H7 (cell line): ENCODE results near the gene RETREG1. TPM values are rescaled to one million over a fixed set of nuclear protein-coding genes. Genes with fewer than 3 reads are reported as not detected.

ENCODE experiments used
- DNase-seq: peaks from one replicate; pipeline ENCODE4 v3.0.0; 2012
- H3K27me3 ChIP-seq: 2 replicates; pipeline ENCODE4 v1.6.0; 2011; ENCODE audit warnings: mild to moderate bottlenecking, low read length; ENCODE audit not compliant: control insufficient read depth, insufficient read depth
- H3K36me3 ChIP-seq: replicated peaks from 2 replicates; pipeline ENCODE4 v1.5.1; 2011; ENCODE audit warnings: low read length; ENCODE audit not compliant: control insufficient read depth, insufficient read depth
- H3K4me3 ChIP-seq: 2 replicates; pipeline ENCODE4 v1.5.1; 2011; ENCODE audit warnings: low read depth, mild to moderate bottlenecking, control low read depth, low read length, moderate library complexity; ENCODE audit not compliant: insufficient read depth
- total RNA-seq: library from RNA; depleted of rRNA; stranded (reverse); fragments of >200 nt; shearing (Covaris generic); gene quantifications from 2 replicates; pipeline ENCODE4 v1.2.3, GENCODE V29; 2014

Gene RETREG1
- total RNA-seq, 1 experiment from 2014 or later: 0.28 TPM

- Histone ChIP-seq H3K36me3 (no peaks in the 10 kb centered on the region), H3K27me3 (no peaks in the 10 kb centered on the region), H3K4me3 (no peak overlapping the region)
- no peak for DNase-seq
Observed at GRCh38 chr5:16521521-16522483, 95.0 kb downstream of the RETREG1 start.

DNA sequence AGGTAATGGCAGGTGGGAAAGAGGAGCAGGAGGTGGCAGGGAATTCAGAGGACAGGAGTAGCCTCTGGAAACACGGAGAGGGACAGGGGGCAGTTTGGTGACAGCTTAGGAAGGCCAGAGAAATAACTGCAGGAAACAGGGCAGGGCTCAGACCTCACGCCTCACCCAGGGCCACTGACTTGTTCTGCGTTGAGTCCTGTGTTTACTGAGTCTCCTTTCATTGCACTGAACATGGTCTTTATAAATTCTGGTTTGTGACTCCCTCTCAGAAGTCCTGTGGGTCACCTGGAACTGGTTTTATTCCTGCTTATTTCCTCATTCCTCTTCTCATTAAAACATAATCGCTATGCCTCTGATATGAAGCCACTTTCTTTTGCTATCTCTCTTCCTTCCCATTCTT is 96.0 kb downstream of the RETREG1 start:
- no peak overlapping the region for H3K4me3 ChIP-seq
- no peak for DNase-seq
- no peaks in the 10 kb centered on the region for H3K36me3 ChIP-seq
- H3K27me3 ChIP-seq: no peaks in the 10 kb centered on the region

DNA sequence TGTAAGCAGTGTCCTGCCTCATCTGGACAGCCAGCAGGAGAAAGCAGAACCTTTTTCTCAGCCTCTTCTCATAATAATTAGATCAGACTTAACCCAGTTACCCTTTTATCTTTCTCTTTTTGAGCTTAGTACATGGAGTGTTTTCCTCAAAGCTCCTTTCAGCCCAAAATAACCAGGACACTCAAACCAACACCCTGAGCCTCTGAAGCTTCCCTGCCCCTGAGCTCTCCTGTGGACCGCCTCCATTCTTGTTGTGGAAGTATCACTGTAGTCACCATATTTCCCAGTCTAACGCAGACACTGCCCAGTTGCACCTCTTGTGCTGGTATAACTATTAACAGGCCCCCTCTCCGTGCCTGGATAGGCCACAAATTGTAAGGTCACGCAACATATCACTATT is 97.4 kb downstream of the RETREG1 start:
- Histone ChIP-seq H3K27me3 (no peaks in the 10 kb centered on the region), H3K4me3 (no peak overlapping the region), H3K36me3 (no peaks in the 10 kb centered on the region)
- DNase-seq: no peak

- Histone ChIP-seq H3K4me3 (no peak overlapping the region), H3K36me3 (no peaks in the 10 kb centered on the region), H3K27me3 (no peaks in the 10 kb centered on the region)
- DNase-seq: no peak
Observed at GRCh38 chr5:16518606-16519005, 98.2 kb downstream of the RETREG1 start.

- no peak for DNase-seq
- Histone ChIP-seq H3K4me3 (no peak overlapping the region), H3K27me3 (no peaks in the 10 kb centered on the region), H3K36me3 (no peaks in the 10 kb centered on the region)
Observed at GRCh38 chr5:16515532-16515931, 101.3 kb downstream of the RETREG1 start.

DNA sequence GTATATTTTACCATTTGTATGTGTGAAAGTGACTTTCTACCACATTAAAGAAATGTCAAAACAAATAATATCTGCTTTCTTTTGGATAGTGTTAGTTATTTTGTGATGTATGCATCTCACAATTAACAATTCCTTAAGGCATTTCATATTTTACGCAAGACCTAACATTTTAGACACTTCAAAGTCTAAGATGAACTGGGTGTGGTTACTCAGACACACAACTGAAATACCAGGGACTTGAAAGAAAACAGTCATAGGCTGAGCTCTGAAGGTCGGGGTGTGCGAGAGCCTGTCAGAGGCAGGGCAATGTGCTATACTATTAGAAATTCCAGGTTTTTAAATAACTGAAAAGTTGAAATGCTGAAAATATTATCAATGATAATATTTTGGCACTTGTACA is 106.7 kb downstream of the RETREG1 start:
- no peaks in the 10 kb centered on the region for H3K36me3 ChIP-seq
- no peaks in the 10 kb centered on the region for H3K27me3 ChIP-seq
- DNase-seq: no peak
- H3K4me3 ChIP-seq: no peak overlapping the region

DNA sequence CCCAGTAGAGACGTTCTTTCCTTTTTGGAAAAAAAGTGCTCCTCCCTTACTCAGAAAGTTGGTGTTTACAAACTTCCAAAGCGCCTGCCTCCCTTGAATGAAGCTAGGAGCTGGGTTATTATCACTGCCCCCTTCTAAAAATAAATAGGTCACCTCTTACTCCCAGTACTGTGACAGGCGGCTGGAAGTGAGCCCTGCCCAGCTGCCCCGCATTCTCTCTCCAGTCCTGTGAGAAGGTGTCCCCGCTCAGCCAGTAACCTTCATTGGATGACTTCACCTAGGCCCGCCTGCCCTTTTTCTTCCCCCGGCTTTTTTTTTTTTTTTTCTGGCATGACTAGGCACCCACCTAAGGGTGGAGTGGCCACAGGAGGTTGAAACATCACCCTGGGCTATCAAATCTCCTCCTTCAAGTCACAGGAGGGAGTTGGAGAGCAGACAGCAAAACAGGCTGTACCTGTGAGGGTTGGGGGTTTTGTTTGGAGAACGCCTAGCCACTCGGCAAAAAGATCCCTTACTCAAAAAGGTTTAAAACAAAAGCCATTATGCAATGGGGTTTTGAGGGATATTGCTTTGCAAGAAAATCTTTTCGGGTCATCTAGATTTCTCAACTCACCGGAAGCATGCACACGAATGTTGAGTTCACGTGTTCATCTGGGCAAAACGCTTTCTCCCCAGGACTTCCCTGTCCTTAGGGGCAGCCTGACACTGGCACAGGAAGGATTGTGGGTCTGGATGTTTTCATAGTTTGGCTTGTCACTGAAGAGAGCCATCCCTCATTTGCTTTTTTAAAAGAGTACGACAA is 107.9 kb downstream of the RETREG1 start:
- H3K4me3 ChIP-seq: no peak overlapping the region
- DNase-seq: peak; percentile 67
- H3K27me3 ChIP-seq: no peaks in the 10 kb centered on the region
- no peaks in the 10 kb centered on the region for H3K36me3 ChIP-seq

GRCh38 chr5:16507716-16508115 is 109.1 kb downstream of the RETREG1 start:
- Histone ChIP-seq H3K4me3 (no peak overlapping the region), H3K27me3 (no peaks in the 10 kb centered on the region), H3K36me3 (no peaks in the 10 kb centered on the region)
- no peak for DNase-seq

DNA sequence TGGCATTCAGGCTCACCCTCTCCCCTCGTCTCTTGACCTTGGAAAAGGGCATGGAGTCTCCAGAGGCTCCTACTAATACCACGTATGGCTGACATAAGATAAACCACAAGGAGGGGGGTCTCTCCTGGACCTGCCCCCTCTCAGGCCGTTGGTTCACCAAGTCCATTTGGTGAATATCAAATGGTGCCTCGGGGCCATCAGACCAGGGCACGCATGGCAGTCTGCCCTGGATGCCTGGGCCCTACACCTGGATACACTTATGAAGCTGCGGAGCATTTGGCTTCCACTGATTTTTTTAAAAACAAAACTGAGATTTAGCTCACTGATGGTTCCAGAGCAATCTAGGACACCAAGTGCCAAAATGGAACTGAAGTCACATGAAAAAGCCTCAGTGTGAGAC is 110.9 kb downstream of the RETREG1 start:
- Histone ChIP-seq H3K27me3 (no peaks in the 10 kb centered on the region), H3K36me3 (no peaks in the 10 kb centered on the region), H3K4me3 (no peak overlapping the region)
- DNase-seq: no peak

- H3K36me3 ChIP-seq: no peaks in the 10 kb centered on the region
- no peak overlapping the region for H3K4me3 ChIP-seq
- no peaks in the 10 kb centered on the region for H3K27me3 ChIP-seq
- DNase-seq: no peak
Observed at GRCh38 chr5:16505140-16505891, 111.5 kb downstream of the RETREG1 start.

GRCh38 chr5:16504571-16504970 is 112.2 kb downstream of the RETREG1 start:
- no peak for DNase-seq
- Histone ChIP-seq H3K4me3 (no peak overlapping the region), H3K27me3 (no peaks in the 10 kb centered on the region), H3K36me3 (no peaks in the 10 kb centered on the region)

DNA sequence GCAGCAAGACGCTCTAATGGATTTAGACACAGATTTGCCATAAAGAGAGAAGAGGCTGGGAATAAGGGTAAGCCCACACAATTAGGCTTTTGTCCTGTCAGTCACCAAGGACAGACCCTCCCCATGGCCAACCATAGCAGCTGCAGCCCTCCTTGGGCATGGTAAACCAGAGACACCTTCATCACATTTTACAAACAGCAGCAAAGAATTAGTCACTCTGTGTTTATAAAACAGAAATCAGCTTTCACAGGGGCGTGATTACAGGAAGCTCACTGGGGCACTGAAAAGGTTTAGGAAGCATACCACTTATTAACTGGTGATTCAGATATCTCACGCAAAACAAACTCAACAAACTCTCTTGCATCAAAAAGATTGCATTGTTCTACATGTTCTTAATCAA is 113.9 kb downstream of the RETREG1 start:
- no peak for DNase-seq
- Histone ChIP-seq H3K27me3 (no peaks in the 10 kb centered on the region), H3K36me3 (no peaks in the 10 kb centered on the region), H3K4me3 (no peak overlapping the region)

GRCh38 chr5:16500024-16500423 is 116.8 kb downstream of the RETREG1 start:
- H3K27me3 ChIP-seq: no peaks in the 10 kb centered on the region
- no peak overlapping the region for H3K4me3 ChIP-seq
- no peak for DNase-seq
- H3K36me3 ChIP-seq: no peaks in the 10 kb centered on the region

DNA sequence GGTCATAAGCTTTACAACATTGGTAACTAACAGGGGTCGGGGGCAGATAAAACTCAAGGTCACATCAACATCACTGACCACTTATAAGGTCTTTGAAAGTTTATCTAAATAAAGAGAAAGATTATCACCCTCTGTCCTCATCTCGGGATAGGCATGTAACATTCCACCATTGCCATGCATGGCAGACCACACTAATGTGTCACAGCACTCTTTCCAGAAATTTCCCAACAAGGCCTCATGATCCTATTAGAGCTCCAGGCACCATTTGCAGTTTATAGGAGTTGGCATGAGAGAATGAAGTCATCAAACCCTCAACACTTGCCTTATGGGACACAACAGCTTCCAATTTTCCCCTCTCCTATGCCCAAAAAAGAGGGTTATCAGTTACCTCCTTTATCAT is 119.3 kb downstream of the RETREG1 start:
- DNase-seq: no peak
- Histone ChIP-seq H3K27me3 (no peaks in the 10 kb centered on the region), H3K4me3 (no peak overlapping the region), H3K36me3 (no peaks in the 10 kb centered on the region)
